GM12874 (cell line): ENCODE data around the gene KLK7.

Experiments
- CTCF ChIP-seq: IDR thresholded peaks from 2 replicates; pipeline ENCODE4 v1.5.1; 2011; ENCODE audit warnings: low read depth, mild to moderate bottlenecking, control low read depth, low read length, moderate library complexity; ENCODE audit not compliant: insufficient read depth

The KLK7 gene

GRCh38 chr19:50943074-50943828 lies 40.5 kb downstream of the KLK7 start:
- TF ChIP-seq CTCF = no peak

- no peak for TF ChIP-seq CTCF
These were observed 44.1 kb downstream of the KLK7 start for GRCh38 chr19:50939596-50939995.

DNA sequence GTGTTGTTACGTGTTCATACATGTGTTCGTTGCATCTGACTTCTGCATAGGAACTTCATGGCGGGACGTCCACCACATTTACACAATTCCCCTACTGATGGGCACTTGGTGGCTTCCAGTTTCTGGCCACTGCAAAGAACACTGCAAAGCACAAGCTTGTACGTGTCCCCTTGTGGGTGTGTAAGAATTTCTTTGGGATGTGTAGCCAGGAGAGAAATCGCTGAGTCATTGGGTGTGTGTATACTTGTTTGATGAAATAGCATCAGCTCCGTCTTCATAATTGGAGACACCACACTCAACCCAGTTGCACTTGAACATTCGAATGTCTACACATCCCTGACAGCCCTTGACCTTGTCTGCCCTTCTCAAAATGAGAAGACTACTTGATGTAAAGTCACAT lies 50.1 kb downstream of the KLK7 start:
- no peak for TF ChIP-seq CTCF

DNA sequence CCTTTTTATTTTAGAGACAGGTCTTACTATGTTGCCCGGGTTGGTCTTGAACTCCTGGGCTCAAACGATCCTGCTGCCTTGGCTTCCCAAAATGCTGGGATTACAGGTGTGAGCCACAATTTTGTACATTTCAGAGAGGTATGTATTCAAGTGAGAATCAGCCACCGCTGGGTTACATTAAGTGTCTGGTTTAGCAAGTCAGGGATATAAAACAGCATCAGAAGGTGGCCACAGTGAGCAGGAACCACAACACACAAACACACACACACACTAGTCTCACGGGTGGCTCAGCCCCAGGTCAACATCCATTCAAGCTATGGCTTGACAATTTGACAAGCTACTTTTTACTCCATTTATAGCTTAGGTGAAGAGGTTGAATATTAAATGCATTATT lies 51.0 kb downstream of the KLK7 start:
- no peak for TF ChIP-seq CTCF

DNA sequence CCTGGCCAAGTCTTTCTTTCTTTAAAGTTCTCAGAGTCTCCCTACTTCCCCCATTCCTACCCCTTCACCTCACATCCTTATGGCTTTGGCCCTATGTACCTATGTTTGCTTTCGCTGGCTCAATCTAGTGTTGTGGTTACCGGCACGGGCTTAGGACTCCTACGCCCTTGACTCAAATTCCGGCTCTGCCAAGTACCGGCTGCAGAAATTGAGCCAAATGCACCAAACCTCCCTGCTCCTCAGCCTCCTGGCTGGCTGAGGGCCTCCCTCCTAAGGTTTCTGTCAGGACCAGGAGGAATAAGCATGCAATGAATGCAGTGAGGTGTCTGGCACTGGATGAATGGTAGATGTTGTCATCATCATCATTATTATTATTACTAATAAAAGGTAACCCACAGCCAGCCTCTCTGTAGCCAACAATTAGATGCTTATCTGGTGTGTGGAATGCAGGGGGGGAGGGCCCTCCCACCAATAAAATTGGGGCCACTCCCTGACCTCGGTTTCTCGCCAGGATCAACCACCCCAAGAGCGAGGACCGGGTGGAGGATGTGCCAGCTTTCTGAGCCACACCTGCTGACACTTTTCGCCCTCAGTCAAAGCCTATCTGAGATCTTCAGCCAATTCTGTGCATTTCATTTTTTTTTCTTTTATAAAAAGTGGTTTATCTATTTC lies 51.6 kb downstream of the KLK7 start:
- no peak for TF ChIP-seq CTCF

GRCh38 chr19:50931023-50931422 lies 52.7 kb downstream of the KLK7 start:
- TF ChIP-seq CTCF = no peak

GRCh38 chr19:50928831-50929230 lies 54.9 kb downstream of the KLK7 start:
- no peak for TF ChIP-seq CTCF
